Ovary (tissue), 9 donors: ENCODE results near the gene TTK. TPM values are rescaled to one million over a fixed set of nuclear protein-coding genes. Genes with fewer than 3 reads are reported as not detected.
"Not testable (repeated sequence)": the region's sequence is repeated elsewhere in the genome, so short reads cannot be mapped to it uniquely, and the experiment has no call there.

Source experiments
- DNase-seq, 5 donors: peaks; one replicate each; pipeline ENCODE4 v3.0.0-alpha.2; 2019 to 2020
- H3K27ac ChIP-seq, 2 donors: fragments of 200-600 bp; one replicate each; pipeline versions ENCODE4 v1.5.1 to v1.8.0; 2019 to 2022
- H3K27me3 ChIP-seq: fragments of 200-600 bp; one replicate; pipeline ENCODE4 v1.8.0; 2022
- H3K36me3 ChIP-seq: fragments of 200-600 bp; sonication (generic); one replicate; pipeline ENCODE4 v1.5.1; 2019
- H3K4me1 ChIP-seq: one replicate; pipeline ENCODE4 v1.8.1; 2013; ENCODE audit warnings: mild to moderate bottlenecking, moderate library complexity; ENCODE audit not compliant: insufficient read depth
- H3K4me3 ChIP-seq: fragments of 200-600 bp; sonication (generic); one replicate; pipeline ENCODE4 v1.5.1; 2017
- H3K9me3 ChIP-seq, 2 donors: fragments of 200-600 bp in 1 of 2; sonication (generic) in 1 of 2; one replicate each; pipeline versions ENCODE4 v1.5.1 to v1.8.1; 2013 to 2019; ENCODE audit warnings: mild to moderate bottlenecking in 1 of 2, moderate library complexity in 1 of 2
- EP300 ChIP-seq: sonication (generic); formaldehyde crosslinking; IDR thresholded peaks from one replicate; pipeline ENCODE4 v1.6.1; 2017; ENCODE audit warnings: antibody characterized with exemption
- POLR2A ChIP-seq: fragments of 450-650 bp; IDR thresholded peaks from one replicate; pipeline ENCODE4 v1.6.1; 2017; ENCODE audit warnings: antibody characterized with exemption, mild to moderate bottlenecking, moderate library complexity
- WGBS, 3 donors: extraction: QIAGEN DNeasy Blood & Tissue Kit in 1 of 3; methylation state at CpG; one replicate each; pipeline versions ENCODE4 v1.1.5 to v1.1.7; 2013 to 2017; 5-methylcytosine and 5-hydroxymethylcytosine counted together
- intact Hi-C, 4 donors: fragments of 100-400 bp; cut with DNase I; formaldehyde crosslinking; loops; one replicate each; pipeline versions ENCODE4 v1.11.0 to v1.15.1; 2022 to 2023
- polyA plus RNA-seq, 2 donors: library from polyadenylated mRNA; stranded (reverse); fragments of 200-250 nt in 1 of 2; fragments of 350-450 nt in 1 of 2; fragmentation: Illumina TruSeq in 1 of 2; extraction: RNeasy Lipid Tissue Mini Kit (QIAGEN cat#74804) in 1 of 2; gene quantifications; one replicate each; pipeline ENCODE4 v1.2.3, GENCODE V29; 2013 to 2014
- total RNA-seq, 7 donors: library from RNA; depleted of rRNA in 2 of 7; stranded (reverse); fragments of >200 nt in 2 of 7; fragmentation: NEBNext Ultra II Directional in 3 of 7; extraction: Animal tissue kit (Norgen Biotek cat#: 25700) in 3 of 7; gene quantifications; one replicate each; pipeline versions ENCODE4 v1.1.0 to v1.2.4, GENCODE V29; 2016 to 2023
- TF ChIP-seq, protein P1 (sequence below), 3 donors: fragments of 450-650 bp in 2 of 3; fragments of 200-600 bp in 1 of 3; IDR thresholded peaks; one replicate each; pipeline versions ENCODE4 v1.5.1 to v1.8.0; 2016 to 2022; ENCODE audit warnings: antibody characterized with exemption in 3 of 3, mild to moderate bottlenecking in 1 of 3
- donor health status: DM: no; HTN: no; CAD: no; lungs with moderate emphysema.
- donor health status: DM: no; HTN: no; CAD: no.
- donor health status: Bipolar disorder and iron deficiency.
- donor health status: DM: yes; HTN: yes; CAD: no.
- donor health status: DM: no; HTN: no; CAD: no.
- donor health status: DM: yes; HTN: yes; CAD: no.

Gene TTK
- total and polyA plus RNA-seq, 9 donors = 0.10 to 0.94 (median 0.80) TPM; not detected in 2

DNA sequence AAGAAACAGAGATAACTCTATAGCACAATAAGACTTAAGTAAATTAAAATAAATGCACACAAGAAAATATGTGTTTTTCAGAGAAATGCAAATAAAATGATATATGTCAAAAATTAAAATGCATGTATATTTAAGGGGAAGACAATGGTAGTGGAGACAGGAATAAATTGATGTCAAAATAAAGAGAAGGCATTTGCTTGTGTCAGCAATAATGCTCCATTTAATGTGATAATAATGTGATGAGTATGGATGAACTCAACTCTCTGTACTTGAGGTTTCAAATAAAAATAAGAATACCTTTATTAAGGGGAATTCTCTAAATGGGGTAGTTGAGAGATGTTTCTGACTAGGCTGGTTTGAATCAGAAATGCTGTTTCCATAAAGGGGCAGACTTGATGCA lies 56.3 kb downstream of the TTK start:
- DNase-seq = no peak
- no peak for TF ChIP-seq POLR2A
- TF ChIP-seq, protein P1, sequence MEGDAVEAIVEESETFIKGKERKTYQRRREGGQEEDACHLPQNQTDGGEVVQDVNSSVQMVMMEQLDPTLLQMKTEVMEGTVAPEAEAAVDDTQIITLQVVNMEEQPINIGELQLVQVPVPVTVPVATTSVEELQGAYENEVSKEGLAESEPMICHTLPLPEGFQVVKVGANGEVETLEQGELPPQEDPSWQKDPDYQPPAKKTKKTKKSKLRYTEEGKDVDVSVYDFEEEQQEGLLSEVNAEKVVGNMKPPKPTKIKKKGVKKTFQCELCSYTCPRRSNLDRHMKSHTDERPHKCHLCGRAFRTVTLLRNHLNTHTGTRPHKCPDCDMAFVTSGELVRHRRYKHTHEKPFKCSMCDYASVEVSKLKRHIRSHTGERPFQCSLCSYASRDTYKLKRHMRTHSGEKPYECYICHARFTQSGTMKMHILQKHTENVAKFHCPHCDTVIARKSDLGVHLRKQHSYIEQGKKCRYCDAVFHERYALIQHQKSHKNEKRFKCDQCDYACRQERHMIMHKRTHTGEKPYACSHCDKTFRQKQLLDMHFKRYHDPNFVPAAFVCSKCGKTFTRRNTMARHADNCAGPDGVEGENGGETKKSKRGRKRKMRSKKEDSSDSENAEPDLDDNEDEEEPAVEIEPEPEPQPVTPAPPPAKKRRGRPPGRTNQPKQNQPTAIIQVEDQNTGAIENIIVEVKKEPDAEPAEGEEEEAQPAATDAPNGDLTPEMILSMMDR (IDR thresholded peaks at IDR 0.05) = no peak
- no peak for TF ChIP-seq EP300
- intact Hi-C loops = loop anchor here in 1 of 4 donors (5.0 kb wide), 1 partner anchor 1222 kb away; no protein-coding TSS in a partner anchor
- no peaks in the 10 kb centered on the region for H3K27me3 ChIP-seq
- H3K9me3 ChIP-seq = no peaks in the 10 kb centered on the region
- H3K4me1 ChIP-seq = no peaks in the 10 kb centered on the region
- no peak overlapping the region for H3K27ac ChIP-seq
- H3K36me3 ChIP-seq = no peaks in the 10 kb centered on the region
- H3K4me3 ChIP-seq = no peak overlapping the region

DNA sequence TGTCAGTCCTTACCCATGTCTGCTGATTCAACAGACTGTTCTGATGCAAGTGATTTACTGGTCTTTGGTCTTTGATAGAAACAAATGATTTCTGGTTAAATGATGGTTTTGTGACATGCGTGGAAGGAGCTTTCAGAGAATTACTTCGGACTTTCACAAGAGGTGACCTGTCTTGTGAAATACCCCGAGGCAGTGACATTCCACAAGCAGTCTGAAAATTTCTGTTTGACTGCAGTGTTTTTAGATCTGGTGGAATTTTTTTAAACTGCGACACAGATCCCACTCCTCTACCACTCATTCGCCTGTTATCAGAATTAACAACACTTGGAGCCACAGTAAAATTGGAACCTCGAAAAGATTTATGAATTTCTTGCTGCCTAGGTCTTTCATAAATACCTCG lies 63.7 kb downstream of the TTK start:
- DNase-seq, H3K4me1 ChIP-seq, H3K27ac ChIP-seq, intact Hi-C loops, H3K9me3 ChIP-seq, H3K27me3 ChIP-seq, H3K36me3 ChIP-seq, H3K4me3 ChIP-seq: not testable (repeated sequence)
- WGBS, 3 donors = 56 to 64% (median 58%) methylated on average over 7 of the region's 7 CpGs

DNA sequence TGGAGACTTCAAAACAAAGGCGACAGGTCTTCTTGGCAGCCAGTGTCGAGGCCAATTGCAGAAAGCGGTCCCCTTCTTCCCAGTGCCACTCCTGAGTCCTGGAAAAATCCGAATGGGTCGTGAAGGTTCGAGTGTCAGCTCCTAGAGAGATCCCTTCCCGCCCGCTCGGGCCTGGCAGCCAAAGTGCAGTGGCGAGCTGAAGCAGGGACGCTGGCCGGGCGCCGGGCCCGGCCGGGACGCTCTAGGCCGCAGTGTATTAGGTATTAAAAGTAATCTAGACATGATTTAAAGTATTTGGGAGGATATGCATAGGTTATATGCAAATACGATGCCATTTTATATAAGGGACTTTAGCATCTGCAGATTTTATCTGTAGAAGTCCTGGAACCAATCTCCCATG lies 66.0 kb downstream of the TTK start:
- H3K4me3 ChIP-seq, H3K27ac ChIP-seq, H3K9me3 ChIP-seq, H3K27me3 ChIP-seq, intact Hi-C loops, H3K4me1 ChIP-seq, DNase-seq, H3K36me3 ChIP-seq: not testable (repeated sequence)
- WGBS, 3 donors = 89 to 93% (median 91%) methylated on average over 19 of the region's 19 CpGs

DNA sequence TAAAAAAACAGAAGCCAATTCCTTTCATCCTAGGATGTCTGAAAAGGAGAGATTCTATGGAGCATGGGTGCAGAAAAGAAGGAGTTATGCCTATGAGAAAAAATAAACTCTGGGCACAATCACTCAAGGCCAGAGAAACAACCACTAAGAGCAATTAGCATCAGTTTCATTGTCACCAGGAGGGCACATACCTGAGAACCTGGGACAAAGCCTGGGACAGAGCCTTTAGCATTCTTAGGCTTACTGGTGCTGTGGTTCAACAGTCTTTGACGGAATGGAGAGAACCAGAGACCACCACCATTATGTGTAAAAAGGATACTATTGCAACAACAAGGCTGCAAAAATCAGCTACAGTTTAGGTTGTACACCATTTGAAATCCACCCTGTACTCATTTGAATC lies 72.6 kb downstream of the TTK start:
- TF ChIP-seq, protein P1 (IDR thresholded peaks at IDR 0.05) = no peak
- TF ChIP-seq POLR2A (no peak), EP300 (no peak)
- Histone ChIP-seq H3K27me3 (no peaks in the 10 kb centered on the region), H3K27ac (no peak overlapping the region), H3K4me1 (no peaks in the 10 kb centered on the region), H3K9me3 (no peaks in the 10 kb centered on the region), H3K4me3 (no peak overlapping the region), H3K36me3 (no peaks in the 10 kb centered on the region)
- DNase-seq = no peak
- WGBS, 3 donors = 80 to 86% (median 81%) methylated on average over 1 of the region's 1 CpG
- intact Hi-C loops = no loop called here

DNA sequence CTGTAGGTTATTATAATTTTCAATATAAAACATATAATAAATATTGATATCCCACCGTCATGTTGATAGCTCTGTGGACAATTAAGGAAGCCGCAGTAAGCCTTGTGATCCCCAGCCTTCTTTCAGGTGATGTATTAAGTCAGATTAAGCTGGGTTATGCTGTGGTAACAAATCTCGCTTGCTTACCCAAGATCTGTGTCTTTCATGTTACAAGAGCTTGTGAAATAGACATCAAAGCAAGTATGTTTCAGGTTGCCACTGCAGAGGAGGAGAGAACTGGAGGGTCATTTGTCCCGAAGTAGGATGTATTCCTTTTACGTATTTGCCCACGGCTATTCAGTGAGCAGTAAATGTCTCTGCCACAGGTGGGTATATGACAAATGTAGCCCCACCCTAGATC lies 84.2 kb downstream of the TTK start:
- intact Hi-C loops = no loop called here
- H3K4me3 ChIP-seq = no peak overlapping the region
- no peaks in the 10 kb centered on the region for H3K27me3 ChIP-seq
- no peaks in the 10 kb centered on the region for H3K9me3 ChIP-seq
- no peak for DNase-seq
- TF ChIP-seq POLR2A (no peak), EP300 (no peak)
- TF ChIP-seq, protein P1 (IDR thresholded peaks at IDR 0.05) = no peak
- H3K27ac ChIP-seq = no peak overlapping the region
- H3K4me1 ChIP-seq = no peaks in the 10 kb centered on the region
- 84 to 92% (median 86%) methylated on average over 6 of the region's 6 CpGs for WGBS, 3 donors
- no peaks in the 10 kb centered on the region for H3K36me3 ChIP-seq

DNA sequence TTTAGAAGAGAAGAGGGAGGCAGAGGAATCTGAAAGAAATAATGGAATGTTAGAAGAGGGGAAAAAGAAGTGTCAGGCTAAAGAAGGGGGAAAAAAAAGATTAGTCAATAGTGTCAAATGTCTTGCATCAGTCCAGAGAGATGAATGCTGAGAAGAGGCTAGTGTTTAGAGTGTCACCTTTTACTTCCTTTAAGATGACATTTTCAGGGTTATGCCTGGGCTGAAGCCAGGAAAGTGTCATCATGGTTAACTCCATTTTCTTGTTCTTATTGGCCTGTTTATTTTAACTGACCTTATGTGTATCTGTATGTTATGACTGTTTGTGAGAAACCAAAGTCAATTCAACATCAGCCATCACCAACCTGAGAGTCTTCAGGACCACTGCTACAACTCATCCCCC lies 87.1 kb downstream of the TTK start:
- no peak overlapping the region for H3K4me3 ChIP-seq
- H3K27ac ChIP-seq = no peak overlapping the region
- no peaks in the 10 kb centered on the region for H3K9me3 ChIP-seq
- H3K36me3 ChIP-seq = no peaks in the 10 kb centered on the region
- H3K4me1 ChIP-seq = no peaks in the 10 kb centered on the region
- intact Hi-C loops = no loop called here
- TF ChIP-seq, protein P1 (IDR thresholded peaks at IDR 0.05) = no peak
- TF ChIP-seq POLR2A (no peak), EP300 (no peak)
- H3K27me3 ChIP-seq = no peaks in the 10 kb centered on the region
- DNase-seq = no peak
